ENCODE data around the gene MTFR2.

MTFR2 gene

DNA sequence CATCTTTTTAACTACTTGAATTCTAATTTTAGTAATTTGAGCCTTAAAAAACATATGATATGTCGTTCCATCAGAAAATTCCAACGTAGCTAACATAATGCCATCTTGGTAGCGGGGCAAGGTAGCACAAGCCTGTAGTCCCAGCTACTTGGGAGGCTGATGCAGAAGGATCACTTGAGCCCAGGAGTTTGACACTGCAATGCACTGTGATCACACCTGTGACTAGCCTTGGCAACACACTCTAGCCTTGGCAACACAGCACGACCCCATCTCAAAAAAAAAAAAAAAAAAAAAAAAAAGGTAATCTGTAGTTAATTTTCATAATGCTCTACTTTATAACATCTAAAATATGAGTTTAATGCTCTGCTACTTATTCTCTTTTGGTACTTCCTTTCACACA, 32.8 kb upstream of the MTFR2 start:
- TF ChIP-seq CTCF (IDR thresholded peaks at IDR 0.05): no peak

DNA sequence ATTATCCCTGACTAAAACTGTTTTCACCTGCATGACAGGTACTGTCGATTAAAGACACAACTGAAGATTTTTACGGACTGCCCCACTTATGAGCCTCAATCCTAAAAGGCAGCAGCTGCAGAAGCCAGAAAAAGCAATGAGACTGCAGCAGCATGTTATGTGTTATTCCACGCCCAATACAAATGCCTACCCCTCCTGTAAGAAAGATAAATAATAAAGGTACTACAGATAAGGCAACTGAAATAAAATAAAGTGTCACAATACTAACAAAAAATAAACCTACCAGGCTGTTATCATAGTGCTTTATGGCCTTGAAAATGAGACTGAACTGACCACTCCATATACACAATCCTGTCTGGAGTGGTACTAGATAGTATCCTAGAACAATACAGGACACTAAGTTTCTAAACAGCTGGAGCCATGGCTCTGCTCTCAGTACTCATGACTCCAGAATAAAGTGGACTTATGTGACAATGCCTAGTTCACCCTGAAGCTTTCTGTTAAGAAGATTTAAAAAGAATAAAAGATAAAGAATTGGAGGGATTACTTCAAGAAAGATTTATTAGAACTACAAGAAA, 30.0 kb upstream of the MTFR2 start:
- no peak for TF ChIP-seq CTCF (IDR thresholded peaks at IDR 0.05)

DNA sequence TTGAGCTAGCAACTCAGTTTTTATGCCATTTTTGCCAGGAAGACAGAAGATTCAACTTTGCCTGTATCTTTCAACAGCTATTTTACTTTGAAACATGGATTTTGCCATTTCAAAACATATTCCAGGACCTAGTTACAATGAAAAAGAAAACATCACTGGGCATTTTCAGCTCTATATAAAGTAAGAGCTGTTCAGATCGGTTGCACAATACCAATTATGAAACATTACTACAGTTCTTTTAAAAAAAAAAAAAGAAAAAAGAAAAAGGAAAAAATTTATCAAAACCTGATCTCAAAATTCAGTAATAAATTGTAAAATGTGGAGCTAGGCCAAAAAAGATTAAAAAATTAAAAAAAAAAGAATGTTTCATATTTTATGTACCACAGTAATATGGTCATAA, 24.0 kb upstream of the MTFR2 start:
- TF ChIP-seq CTCF (IDR thresholded peaks at IDR 0.05): no peak

- TF ChIP-seq CTCF (IDR thresholded peaks at IDR 0.05): no peak
Measured at GRCh38 chr6:136265101-136265500, 15.0 kb upstream of the MTFR2 start.

- no peak for TF ChIP-seq CTCF (IDR thresholded peaks at IDR 0.05)
Measured at GRCh38 chr6:136262940-136263339, 12.8 kb upstream of the MTFR2 start.

GRCh38 chr6:136254851-136255466, 4.8 kb upstream of the MTFR2 start:
- TF ChIP-seq CTCF (IDR thresholded peaks at IDR 0.05): no peak

DNA sequence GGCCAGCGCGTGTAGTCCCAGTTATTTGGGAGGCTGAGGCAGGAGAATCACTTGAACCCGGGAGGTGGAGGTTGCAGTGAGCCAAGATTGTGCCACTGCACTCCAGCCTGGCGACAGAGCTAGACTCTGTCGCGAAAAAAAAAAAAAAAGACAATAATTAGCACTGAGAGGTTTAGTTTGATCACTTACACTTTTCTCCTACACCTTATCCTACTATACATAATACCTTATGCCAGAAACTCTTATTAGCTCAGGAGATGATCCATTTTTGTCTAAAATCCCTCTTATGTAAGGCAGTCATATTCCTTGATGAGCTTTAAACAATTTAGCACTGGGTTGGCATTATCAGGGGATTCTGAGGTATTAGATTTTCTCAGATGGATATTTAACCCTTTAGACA, 3.6 kb upstream of the MTFR2 start:
- no peak for TF ChIP-seq CTCF (IDR thresholded peaks at IDR 0.05)

- TF ChIP-seq CTCF (IDR thresholded peaks at IDR 0.05): no peak
Measured at GRCh38 chr6:136252441-136252840, 2.3 kb upstream of the MTFR2 start.
